IgD-negative memory B cell (primary cell): ENCODE measurements around the gene LARP1B. TPM values are rescaled to one million over a fixed set of nuclear protein-coding genes. Genes with fewer than 3 reads are reported as not detected.
"Not testable (repeated sequence)": the region's sequence is repeated elsewhere in the genome, so short reads cannot be mapped to it uniquely, and the experiment has no call there.

Source experiments
- H3K27ac Mint-ChIP-seq, 3 donors: one replicate each; pipeline ENCODE4 v1.8.0; 2020 to 2022; ENCODE audit warnings: mild to moderate bottlenecking in 3 of 3, mixed read lengths in 3 of 3, moderate library complexity in 1 of 3
- H3K27me3 Mint-ChIP-seq: one replicate; pipeline ENCODE4 v1.8.0; 2021; ENCODE audit warnings: mixed read lengths
- H3K36me3 Mint-ChIP-seq: one replicate; pipeline ENCODE4 v1.8.0; 2020; ENCODE audit warnings: mild to moderate bottlenecking, mixed read lengths
- H3K4me1 Mint-ChIP-seq, 3 donors: one replicate each; pipeline ENCODE4 v1.8.0; 2020 to 2022; ENCODE audit warnings: mixed read lengths in 3 of 3, mild to moderate bottlenecking in 1 of 3
- H3K4me3 Mint-ChIP-seq, 4 donors: one replicate each; pipeline ENCODE4 v1.8.0; 2020 to 2022; ENCODE audit warnings: mild to moderate bottlenecking in 4 of 4, mixed read lengths in 4 of 4, moderate library complexity in 3 of 4
- H3K9me3 Mint-ChIP-seq, 3 donors: one replicate each; pipeline ENCODE4 v1.8.0; 2020 to 2021; ENCODE audit warnings: mixed read lengths in 3 of 3, mild to moderate bottlenecking in 1 of 3
- polyA plus RNA-seq: library from polyadenylated mRNA; unstranded; fragments of 300-500 nt; fragmentation: Illumina TruSeq; gene quantifications from one replicate; pipeline ENCODE4 v1.2.3, GENCODE V29; 2021

Gene LARP1B
- polyA plus RNA-seq, 1 donor from 2014 or later, result 3.6 TPM

DNA sequence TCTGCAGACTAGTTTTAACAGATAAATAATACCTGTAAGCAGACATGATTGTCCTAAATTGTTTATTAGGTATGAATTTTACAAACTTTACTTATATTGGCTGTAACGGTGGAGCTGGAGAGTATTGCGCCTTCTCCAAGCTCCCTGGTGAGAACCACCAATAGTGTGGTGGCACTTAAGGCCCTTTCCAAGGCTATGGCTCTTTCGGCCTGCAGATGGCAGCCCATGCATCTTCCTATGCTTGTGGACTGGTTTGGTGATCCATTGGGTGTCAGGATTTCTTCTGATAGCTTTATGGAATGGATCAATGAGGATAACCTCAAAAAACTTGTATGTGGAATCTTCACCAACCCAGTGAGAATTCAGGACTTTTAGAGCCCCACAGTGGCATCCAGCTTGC, 7.8 kb downstream of the LARP1B start:
- Mint-ChIP-seq H3K4me3 (no peak overlapping the region), H3K4me1 (peaks cover 0 to 3% (median 0%) of the 10 kb centered on the region in 3 donors), H3K27ac (peak overlapping the region in 1 of 3 donors; percentile 71), H3K36me3 (no peaks in the 10 kb centered on the region), H3K9me3 (no peaks in the 10 kb centered on the region), H3K27me3 (no peaks in the 10 kb centered on the region)

- Mint-ChIP-seq H3K4me1 (peaks cover 0 to 2% (median 0%) of the 10 kb centered on the region in 3 donors), H3K27me3 (no peaks in the 10 kb centered on the region), H3K4me3 (no peak overlapping the region), H3K9me3 (no peaks in the 10 kb centered on the region), H3K27ac (no peak overlapping the region), H3K36me3 (peaks cover 12% of the 10 kb centered on the region)
Measured at GRCh38 chr4:128076464-128076863, 15.4 kb downstream of the LARP1B start.

DNA sequence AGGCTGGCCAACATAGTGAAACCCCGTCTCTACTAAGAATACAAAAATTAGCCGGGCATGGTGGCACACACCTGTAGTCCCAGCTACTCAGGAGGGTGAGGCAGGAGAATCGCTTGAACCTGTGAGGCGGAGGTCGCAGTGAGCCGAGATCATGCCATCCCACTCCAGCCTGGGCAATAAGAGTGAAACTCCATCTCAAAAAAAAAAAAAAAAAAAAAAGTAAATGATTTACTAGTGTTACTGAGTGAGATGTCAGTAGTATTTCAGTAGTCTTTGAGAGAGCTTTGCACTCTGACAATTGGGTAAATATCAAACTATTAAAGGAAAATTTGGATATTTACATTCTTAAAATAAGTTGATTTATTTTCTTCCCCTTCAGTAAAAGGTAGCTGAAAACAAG, 34.2 kb downstream of the LARP1B start:
- not testable (repeated sequence) for H3K27ac Mint-ChIP-seq, H3K4me3 Mint-ChIP-seq, H3K9me3 Mint-ChIP-seq, H3K27me3 Mint-ChIP-seq, H3K36me3 Mint-ChIP-seq, H3K4me1 Mint-ChIP-seq

- Mint-ChIP-seq H3K4me1 (no peaks in the 10 kb centered on the region), H3K4me3 (no peak overlapping the region), H3K27me3 (no peaks in the 10 kb centered on the region), H3K9me3 (no peaks in the 10 kb centered on the region), H3K27ac (no peak overlapping the region), H3K36me3 (peaks cover under 1% of the 10 kb centered on the region)
Measured at GRCh38 chr4:128107766-128108165, 46.7 kb downstream of the LARP1B start.

DNA sequence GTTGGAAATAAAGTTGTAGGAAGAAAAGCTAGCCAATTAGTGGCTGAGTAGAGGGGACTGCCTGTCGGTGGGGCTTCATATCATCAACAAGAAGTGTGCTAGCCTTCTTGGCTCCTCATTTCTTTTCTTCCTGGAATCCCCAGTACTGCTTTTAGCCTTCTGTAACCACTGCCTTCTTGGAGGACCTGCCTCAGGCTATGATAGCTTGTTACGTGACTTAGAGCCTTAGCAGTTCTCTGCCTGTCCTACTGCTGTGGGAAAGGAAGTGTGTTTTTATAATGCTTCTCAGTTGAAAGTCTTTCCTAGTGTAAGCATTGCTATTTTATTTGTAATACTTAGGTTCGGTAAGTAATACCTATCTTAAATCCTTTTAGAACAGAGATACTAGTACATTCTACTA, 61.9 kb downstream of the LARP1B start:
- Mint-ChIP-seq H3K27ac (no peak overlapping the region), H3K27me3 (no peaks in the 10 kb centered on the region), H3K4me3 (no peak overlapping the region), H3K4me1 (peaks cover 0 to 3% (median 0%) of the 10 kb centered on the region in 3 donors), H3K36me3 (peaks cover 25% of the 10 kb centered on the region), H3K9me3 (peaks cover 0 to 3% (median 0%) of the 10 kb centered on the region in 3 donors)

DNA sequence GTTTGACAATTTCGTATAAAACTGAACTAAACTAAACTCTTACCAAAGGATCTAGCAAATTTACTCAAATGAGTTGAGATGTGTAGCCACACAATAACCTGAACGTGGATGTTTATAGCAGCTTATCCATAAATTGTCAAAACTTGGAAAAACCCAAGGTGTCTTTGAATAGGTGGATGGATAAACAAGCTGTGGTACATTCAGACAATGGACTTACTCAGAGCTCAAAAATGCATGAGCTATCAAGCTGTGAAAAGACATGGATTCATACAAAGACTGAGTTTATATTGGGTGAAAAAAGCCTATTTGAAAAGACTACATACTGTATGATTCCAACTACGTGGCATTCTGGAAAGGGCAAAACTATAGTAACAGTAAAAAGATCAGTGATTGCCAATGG, 69.5 kb downstream of the LARP1B start:
- Mint-ChIP-seq H3K4me3 (no peak overlapping the region), H3K36me3 (peaks cover 6% of the 10 kb centered on the region), H3K27me3 (no peaks in the 10 kb centered on the region), H3K4me1 (no peaks in the 10 kb centered on the region), H3K9me3 (peaks cover 3 to 6% (median 4%) of the 10 kb centered on the region in 3 donors), H3K27ac (no peak overlapping the region)

- Mint-ChIP-seq H3K36me3 (peaks cover 3% of the 10 kb centered on the region), H3K27ac (no peak overlapping the region), H3K27me3 (no peaks in the 10 kb centered on the region), H3K9me3 (peaks cover 0 to 6% (median 4%) of the 10 kb centered on the region in 3 donors), H3K4me1 (no peaks in the 10 kb centered on the region), H3K4me3 (no peak overlapping the region)
Measured at GRCh38 chr4:128134925-128135324, 73.8 kb downstream of the LARP1B start.

GRCh38 chr4:128135391-128135790, 74.3 kb downstream of the LARP1B start:
- Mint-ChIP-seq H3K9me3 (peaks cover 0 to 6% (median 4%) of the 10 kb centered on the region in 3 donors), H3K27me3 (no peaks in the 10 kb centered on the region), H3K27ac (no peak overlapping the region), H3K4me3 (no peak overlapping the region), H3K36me3 (peaks cover under 1% of the 10 kb centered on the region), H3K4me1 (no peaks in the 10 kb centered on the region)

DNA sequence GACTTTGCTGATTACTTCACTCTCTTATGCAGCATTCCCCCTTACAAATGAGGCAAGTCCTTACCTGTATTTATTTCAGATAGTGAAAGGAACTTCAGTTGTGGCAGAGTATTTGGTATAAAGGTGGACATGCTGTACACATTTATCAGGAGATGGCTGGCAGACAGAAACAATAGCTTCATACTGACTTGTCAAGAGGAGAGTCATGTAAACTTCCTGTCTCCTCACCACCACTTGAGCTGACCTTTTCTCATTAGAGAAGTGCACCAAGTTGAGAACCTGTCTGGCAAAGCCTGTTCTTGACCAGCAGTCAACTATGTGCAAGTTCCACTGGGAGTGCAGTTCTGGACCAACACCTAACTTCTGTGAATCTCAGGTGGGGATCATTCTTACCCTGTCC, 80.8 kb downstream of the LARP1B start:
- H3K4me1 Mint-ChIP-seq, result no peaks in the 10 kb centered on the region
- no peak overlapping the region for H3K27ac Mint-ChIP-seq
- H3K4me3 Mint-ChIP-seq, result no peak overlapping the region
- peaks cover 9 to 21% (median 10%) of the 10 kb centered on the region in 3 donors for H3K9me3 Mint-ChIP-seq
- H3K27me3 Mint-ChIP-seq, result no peaks in the 10 kb centered on the region
- peaks cover 3% of the 10 kb centered on the region for H3K36me3 Mint-ChIP-seq

DNA sequence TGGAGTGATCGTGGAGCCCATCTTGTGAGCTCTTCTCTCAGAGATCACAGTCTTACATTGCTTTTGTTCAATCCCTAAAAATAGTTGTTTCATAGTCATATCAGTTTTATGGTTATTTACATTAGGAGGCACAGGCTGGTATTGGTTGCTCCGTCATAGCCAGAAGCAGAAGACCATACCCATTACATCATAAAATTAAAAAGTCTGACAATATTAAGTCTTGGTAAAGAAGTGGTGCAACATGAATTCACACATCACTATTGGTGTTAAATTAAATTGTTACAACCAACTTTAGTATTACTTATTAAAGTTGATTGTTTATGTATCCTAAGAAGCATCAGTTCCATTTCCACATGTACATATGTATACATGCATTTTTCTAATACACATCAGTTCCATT, 84.6 kb downstream of the LARP1B start:
- Mint-ChIP-seq H3K27ac (no peak overlapping the region), H3K27me3 (no peaks in the 10 kb centered on the region), H3K4me3 (no peak overlapping the region), H3K9me3 (peaks cover 9 to 21% (median 10%) of the 10 kb centered on the region in 3 donors), H3K36me3 (peaks cover 3% of the 10 kb centered on the region), H3K4me1 (no peaks in the 10 kb centered on the region)

DNA sequence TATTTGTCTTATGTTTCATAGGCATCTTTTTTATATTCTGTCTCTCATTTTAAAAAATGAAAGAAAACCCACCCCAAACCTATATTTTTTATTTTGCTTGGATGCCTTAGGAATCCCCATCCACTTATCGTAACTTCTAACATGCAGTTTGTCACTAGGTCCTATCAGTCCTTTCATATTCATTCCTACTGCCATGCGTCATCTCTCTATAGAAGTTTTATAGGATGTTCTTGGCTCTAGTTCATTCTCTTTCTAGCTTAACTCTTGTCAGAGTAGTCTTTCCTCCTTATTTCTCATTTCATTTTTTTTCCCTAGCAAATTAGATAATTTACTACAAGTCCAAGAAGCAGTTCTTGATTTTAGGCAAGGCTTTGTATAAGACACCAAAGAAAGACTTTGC, 92.7 kb downstream of the LARP1B start:
- H3K4me3 Mint-ChIP-seq, result no peak overlapping the region

GRCh38 chr4:128155231-128155855, 94.2 kb downstream of the LARP1B start:
- Mint-ChIP-seq H3K27me3 (no peaks in the 10 kb centered on the region), H3K9me3 (peaks cover 0 to 3% (median 0%) of the 10 kb centered on the region in 3 donors), H3K27ac (no peak overlapping the region), H3K4me1 (peaks cover 0 to 16% (median 3%) of the 10 kb centered on the region in 3 donors), H3K4me3 (no peak overlapping the region), H3K36me3 (no peaks in the 10 kb centered on the region)

More for the DNA sequence above, 92.7 kb downstream of the LARP1B start:
- Mint-ChIP-seq H3K27me3 (no peaks in the 10 kb centered on the region), H3K27ac (no peak overlapping the region), H3K36me3 (no peaks in the 10 kb centered on the region), H3K4me1 (peaks cover 0 to 13% (median 1%) of the 10 kb centered on the region in 3 donors), H3K9me3 (peaks cover 0 to 3% (median 0%) of the 10 kb centered on the region in 3 donors)

DNA sequence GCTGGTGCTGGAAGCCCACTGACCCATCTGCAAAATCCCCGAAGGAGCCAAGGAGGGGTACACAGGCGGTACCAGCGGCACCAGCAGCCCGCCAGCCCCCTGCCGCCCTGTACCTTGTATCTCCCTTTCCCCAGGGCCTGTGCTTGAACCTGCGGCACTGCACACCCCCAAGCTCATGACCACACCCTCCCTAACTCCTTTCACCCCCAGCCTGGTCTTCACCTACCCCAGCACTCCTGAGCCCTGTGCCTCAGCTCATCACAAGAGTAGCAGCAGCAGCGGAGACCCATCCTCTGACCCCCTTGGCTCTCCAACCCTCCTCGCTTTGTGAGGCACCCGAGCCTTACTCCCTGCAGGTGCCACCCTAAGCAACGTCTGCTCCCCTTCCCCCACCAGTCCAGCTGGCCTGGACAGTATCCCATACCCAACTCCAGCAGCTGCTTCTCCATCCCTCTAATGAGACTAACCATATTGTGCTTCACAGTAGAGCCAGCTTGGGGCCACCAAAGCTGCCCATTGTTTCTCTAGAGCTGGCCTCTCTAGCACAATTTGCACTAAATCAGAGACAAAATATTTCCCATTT, 94.9 kb downstream of the LARP1B start:
- H3K4me3 Mint-ChIP-seq, result no peak overlapping the region
- H3K27me3 Mint-ChIP-seq, result no peaks in the 10 kb centered on the region

DNA sequence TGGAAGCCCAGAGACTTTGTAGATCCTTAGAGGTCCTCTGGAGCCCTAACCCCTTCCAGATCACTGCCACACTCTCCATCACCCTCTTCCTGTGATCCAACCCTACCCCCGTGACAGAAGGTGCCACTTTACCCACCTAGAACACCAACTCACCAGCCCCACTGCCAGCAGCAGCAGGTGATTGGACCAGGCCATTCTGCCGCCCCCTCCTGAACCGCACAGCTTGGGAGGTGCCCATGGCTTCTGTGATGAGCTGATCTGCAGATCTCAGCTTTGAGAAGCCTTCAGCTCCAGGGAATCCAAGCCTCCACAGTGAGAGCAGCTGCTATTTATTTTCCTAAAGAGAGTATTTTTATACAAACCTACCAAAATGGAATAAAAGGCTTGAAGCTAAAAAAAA, 95.4 kb downstream of the LARP1B start:
- not testable (repeated sequence) for H3K27ac Mint-ChIP-seq, H3K36me3 Mint-ChIP-seq, H3K4me3 Mint-ChIP-seq, H3K27me3 Mint-ChIP-seq, H3K9me3 Mint-ChIP-seq
- H3K4me1 Mint-ChIP-seq, result peaks cover 0 to 16% (median 3%) of the 10 kb centered on the region in 3 donors

More for the DNA sequence above, 94.9 kb downstream of the LARP1B start:
- peaks cover 0 to 16% (median 3%) of the 10 kb centered on the region in 3 donors for H3K4me1 Mint-ChIP-seq
- no peak overlapping the region for H3K27ac Mint-ChIP-seq
- H3K36me3 Mint-ChIP-seq, result no peaks in the 10 kb centered on the region
- peaks cover 0 to 3% (median 0%) of the 10 kb centered on the region in 3 donors for H3K9me3 Mint-ChIP-seq

GRCh38 chr4:128158894-128159293, 97.8 kb downstream of the LARP1B start:
- Mint-ChIP-seq H3K9me3 (peaks cover 0 to 3% (median 0%) of the 10 kb centered on the region in 3 donors), H3K36me3 (no peaks in the 10 kb centered on the region), H3K27ac (no peak overlapping the region), H3K4me3 (no peak overlapping the region), H3K4me1 (peaks cover 0 to 14% (median 3%) of the 10 kb centered on the region in 3 donors), H3K27me3 (no peaks in the 10 kb centered on the region)

DNA sequence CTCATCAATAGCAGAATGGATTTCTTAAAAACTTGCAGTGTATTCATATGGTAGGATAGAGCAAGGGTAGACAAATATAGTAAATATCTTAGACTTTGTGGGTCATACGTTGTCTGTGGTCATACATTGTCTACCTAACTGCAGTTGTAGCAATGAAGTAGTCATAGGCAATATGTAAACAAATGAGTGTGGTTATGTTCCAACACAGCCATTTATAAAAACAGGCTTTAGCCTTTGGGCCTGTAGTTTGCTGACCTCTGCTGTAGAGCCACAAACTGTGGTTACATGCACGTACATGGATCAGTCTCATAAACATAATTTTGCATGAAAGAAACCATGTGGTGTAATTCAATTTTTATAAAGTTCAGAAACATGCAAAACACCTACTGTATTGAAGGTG, 98.9 kb downstream of the LARP1B start:
- no peak overlapping the region for H3K27ac Mint-ChIP-seq
- no peaks in the 10 kb centered on the region for H3K36me3 Mint-ChIP-seq
- no peak overlapping the region for H3K4me3 Mint-ChIP-seq
- H3K4me1 Mint-ChIP-seq, result peaks cover 0 to 12% (median 3%) of the 10 kb centered on the region in 3 donors
- H3K27me3 Mint-ChIP-seq, result no peaks in the 10 kb centered on the region
- H3K9me3 Mint-ChIP-seq, result peaks cover 0 to 3% (median 0%) of the 10 kb centered on the region in 3 donors
